ENCODE results near the gene CAV3.
A peak's percentile ranks its signal among the peaks of the same experiment; 100 is the strongest.

CAV3 gene

DNA sequence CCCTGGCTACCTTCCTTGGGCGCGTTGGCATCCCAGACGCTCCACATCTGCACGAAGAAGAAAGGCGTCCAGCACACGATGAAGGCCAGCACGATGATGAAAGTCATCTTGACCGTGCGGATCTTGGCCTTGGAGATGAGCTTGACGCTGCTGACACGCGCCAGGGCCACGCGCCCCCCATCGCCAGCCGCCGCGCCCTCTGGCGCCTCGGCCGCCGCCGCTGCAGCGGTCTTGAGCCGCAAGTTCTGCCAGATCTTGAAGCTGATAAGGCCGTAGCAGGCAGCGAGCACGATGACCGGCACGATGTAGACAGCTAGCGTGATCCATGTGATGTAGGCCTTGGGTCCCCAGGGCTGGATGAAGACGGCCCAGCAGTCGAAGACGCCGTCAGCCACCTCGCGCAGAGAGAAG is 33.7 kb downstream of the CAV3 start:
- H3K4me2 ChIP-seq (ENCODE audit: low read length): peak overlapping the region; percentile 31
- H3K27me3 ChIP-seq (ENCODE audit: low read depth, low read length): no peaks in the 10 kb centered on the region
- H4K20me1 ChIP-seq (ENCODE audit: insufficient read depth, low read length): no peaks in the 10 kb centered on the region
- no peaks in the 10 kb centered on the region for H3K9me3 ChIP-seq (ENCODE audit: insufficient read depth, low read length)
- H3K36me3 ChIP-seq (replicated peaks; ENCODE audit: low read depth, low read length): peaks cover 17% of the 10 kb centered on the region
- TF ChIP-seq EZH2phosphoT487 (IDR thresholded peaks at IDR 0.05; ENCODE audit: low read depth): no peak
- TF ChIP-seq, protein P1, sequence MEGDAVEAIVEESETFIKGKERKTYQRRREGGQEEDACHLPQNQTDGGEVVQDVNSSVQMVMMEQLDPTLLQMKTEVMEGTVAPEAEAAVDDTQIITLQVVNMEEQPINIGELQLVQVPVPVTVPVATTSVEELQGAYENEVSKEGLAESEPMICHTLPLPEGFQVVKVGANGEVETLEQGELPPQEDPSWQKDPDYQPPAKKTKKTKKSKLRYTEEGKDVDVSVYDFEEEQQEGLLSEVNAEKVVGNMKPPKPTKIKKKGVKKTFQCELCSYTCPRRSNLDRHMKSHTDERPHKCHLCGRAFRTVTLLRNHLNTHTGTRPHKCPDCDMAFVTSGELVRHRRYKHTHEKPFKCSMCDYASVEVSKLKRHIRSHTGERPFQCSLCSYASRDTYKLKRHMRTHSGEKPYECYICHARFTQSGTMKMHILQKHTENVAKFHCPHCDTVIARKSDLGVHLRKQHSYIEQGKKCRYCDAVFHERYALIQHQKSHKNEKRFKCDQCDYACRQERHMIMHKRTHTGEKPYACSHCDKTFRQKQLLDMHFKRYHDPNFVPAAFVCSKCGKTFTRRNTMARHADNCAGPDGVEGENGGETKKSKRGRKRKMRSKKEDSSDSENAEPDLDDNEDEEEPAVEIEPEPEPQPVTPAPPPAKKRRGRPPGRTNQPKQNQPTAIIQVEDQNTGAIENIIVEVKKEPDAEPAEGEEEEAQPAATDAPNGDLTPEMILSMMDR (IDR thresholded peaks at IDR 0.05; ENCODE audit: low read depth, low read length): no peak
- peaks cover 93% of the 10 kb centered on the region for H3K4me1 ChIP-seq (ENCODE audit: low read length)
- H2AFZ ChIP-seq (ENCODE audit: low read depth, low read length): no peak overlapping the region
- H3K4me3 ChIP-seq (ENCODE audit: low read length): no peak overlapping the region
- peaks cover 8% of the 10 kb centered on the region; the same call in 1 of the 2 replicates for H3K79me2 ChIP-seq (ENCODE audit: low read length)
- H3K27ac ChIP-seq (ENCODE audit: low read length): no peak overlapping the region; the same call in 1 of the 2 replicates
- no peak overlapping the region for H3K9ac ChIP-seq (ENCODE audit: low read length)

DNA sequence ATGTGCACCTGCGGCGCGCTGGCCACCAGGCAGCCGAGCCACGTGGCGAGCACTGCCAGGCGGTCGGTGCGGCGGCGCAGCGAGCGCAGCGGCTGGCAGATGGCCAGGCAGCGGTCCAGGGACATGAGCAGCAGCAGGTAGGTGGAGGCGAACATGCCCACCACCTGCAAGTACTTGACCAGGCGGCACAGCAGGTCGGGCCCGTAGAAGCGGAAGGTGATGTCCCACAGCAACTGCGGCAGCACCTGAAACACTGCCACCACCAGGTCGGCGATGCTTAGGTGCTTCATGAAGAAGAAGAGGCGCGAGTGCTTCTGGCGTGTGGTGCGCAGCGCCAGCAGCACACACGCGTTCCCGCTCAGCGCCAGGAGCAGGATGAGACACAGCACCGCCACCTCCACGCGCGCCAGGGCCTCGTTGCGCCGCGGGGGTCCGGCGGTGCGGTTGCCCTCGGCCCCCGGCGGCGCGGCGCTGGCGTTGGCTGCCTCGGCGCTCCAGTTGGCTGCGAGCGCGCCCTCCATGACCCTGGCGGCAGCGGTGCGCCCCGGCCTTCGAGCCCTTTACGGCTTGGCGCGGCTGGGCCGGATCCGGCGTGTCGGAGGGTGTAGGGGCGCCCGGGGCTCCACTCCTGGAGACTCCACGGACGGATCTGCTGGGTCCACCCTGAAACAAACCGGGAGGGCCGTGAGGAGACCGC is 34.2 kb downstream of the CAV3 start:
- H3K79me2 ChIP-seq (ENCODE audit: low read length): peaks cover 8% of the 10 kb centered on the region; the same call in 1 of the 2 replicates
- peaks cover 17% of the 10 kb centered on the region for H3K36me3 ChIP-seq (replicated peaks; ENCODE audit: low read depth, low read length)
- no peaks in the 10 kb centered on the region for H3K9me3 ChIP-seq (ENCODE audit: insufficient read depth, low read length)
- TF ChIP-seq, protein P1 (IDR thresholded peaks at IDR 0.05; ENCODE audit: low read depth, low read length): no peak
- no peak for TF ChIP-seq EZH2phosphoT487 (IDR thresholded peaks at IDR 0.05; ENCODE audit: low read depth)
- H3K4me3 ChIP-seq (ENCODE audit: low read length): peak overlapping the region; percentile 85
- H3K4me1 ChIP-seq (ENCODE audit: low read length): peaks cover 87% of the 10 kb centered on the region
- no peaks in the 10 kb centered on the region for H3K27me3 ChIP-seq (ENCODE audit: low read depth, low read length)
- H2AFZ ChIP-seq (ENCODE audit: low read depth, low read length): no peak overlapping the region
- H3K4me2 ChIP-seq (ENCODE audit: low read length): peak overlapping the region; percentile 86
- peak overlapping the region; percentile 63 for H3K27ac ChIP-seq (ENCODE audit: low read length)
- H3K9ac ChIP-seq (ENCODE audit: low read length): no peak overlapping the region
- H4K20me1 ChIP-seq (ENCODE audit: insufficient read depth, low read length): no peaks in the 10 kb centered on the region

DNA sequence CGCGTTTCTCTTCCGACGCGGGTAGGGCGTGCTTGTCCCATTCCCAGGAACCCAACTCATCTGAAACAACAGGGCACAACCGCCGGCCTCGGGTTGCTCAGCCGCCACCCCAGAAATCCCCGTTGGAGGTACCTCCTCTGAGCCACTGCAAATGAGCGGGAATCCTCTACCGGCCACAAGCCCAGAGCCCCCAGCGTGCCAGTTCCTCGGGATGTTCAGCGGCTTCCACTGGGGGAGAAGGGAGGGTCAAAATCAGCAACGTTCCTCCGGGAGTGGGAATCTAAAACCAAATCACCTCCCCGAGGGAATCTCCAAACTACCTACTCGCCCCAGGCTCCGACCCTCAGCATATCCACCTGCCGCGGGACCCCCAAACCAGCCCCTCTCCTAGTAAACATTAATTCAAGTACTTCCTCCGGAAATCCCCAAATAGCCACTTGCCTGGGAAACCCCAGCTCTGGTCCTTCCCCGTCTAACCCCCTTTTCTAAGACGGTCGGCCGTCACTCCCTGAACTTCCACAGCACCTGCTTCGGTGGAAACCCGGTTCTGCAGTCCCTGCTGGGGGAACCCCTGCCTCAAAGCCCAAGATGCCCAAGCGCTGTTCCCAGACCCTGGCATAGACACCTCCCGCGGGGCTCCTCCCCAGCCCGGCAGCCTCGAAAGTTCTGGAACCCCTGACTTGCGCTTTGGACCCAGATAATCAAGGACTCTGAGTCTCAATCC is 34.9 kb downstream of the CAV3 start:
- H3K36me3 ChIP-seq (replicated peaks; ENCODE audit: low read depth, low read length): peaks cover 17% of the 10 kb centered on the region
- H3K27ac ChIP-seq (ENCODE audit: low read length): peak overlapping the region; percentile 63
- H3K9ac ChIP-seq (ENCODE audit: low read length): peak overlapping the region; percentile 71
- H3K4me3 ChIP-seq (ENCODE audit: low read length): peak overlapping the region; percentile 85
- peaks cover 8% of the 10 kb centered on the region; the same call in 1 of the 2 replicates for H3K79me2 ChIP-seq (ENCODE audit: low read length)
- no peak for TF ChIP-seq EZH2phosphoT487 (IDR thresholded peaks at IDR 0.05; ENCODE audit: low read depth)
- TF ChIP-seq, protein P1 (IDR thresholded peaks at IDR 0.05; ENCODE audit: low read depth, low read length): no peak
- H4K20me1 ChIP-seq (ENCODE audit: insufficient read depth, low read length): no peaks in the 10 kb centered on the region
- H2AFZ ChIP-seq (ENCODE audit: low read depth, low read length): peak overlapping the region; percentile 45; the same call in 1 of the 2 replicates
- no peaks in the 10 kb centered on the region for H3K27me3 ChIP-seq (ENCODE audit: low read depth, low read length)
- H3K9me3 ChIP-seq (ENCODE audit: insufficient read depth, low read length): no peaks in the 10 kb centered on the region
- peaks cover 84% of the 10 kb centered on the region for H3K4me1 ChIP-seq (ENCODE audit: low read length)
- H3K4me2 ChIP-seq (ENCODE audit: low read length): peak overlapping the region; percentile 86

All from OCI-LY3 (cell line).